Measurements from ENCODE around the gene BICD2.
A peak's percentile ranks its signal among the peaks of the same experiment; 100 is the strongest.

The BICD2 gene

DNA sequence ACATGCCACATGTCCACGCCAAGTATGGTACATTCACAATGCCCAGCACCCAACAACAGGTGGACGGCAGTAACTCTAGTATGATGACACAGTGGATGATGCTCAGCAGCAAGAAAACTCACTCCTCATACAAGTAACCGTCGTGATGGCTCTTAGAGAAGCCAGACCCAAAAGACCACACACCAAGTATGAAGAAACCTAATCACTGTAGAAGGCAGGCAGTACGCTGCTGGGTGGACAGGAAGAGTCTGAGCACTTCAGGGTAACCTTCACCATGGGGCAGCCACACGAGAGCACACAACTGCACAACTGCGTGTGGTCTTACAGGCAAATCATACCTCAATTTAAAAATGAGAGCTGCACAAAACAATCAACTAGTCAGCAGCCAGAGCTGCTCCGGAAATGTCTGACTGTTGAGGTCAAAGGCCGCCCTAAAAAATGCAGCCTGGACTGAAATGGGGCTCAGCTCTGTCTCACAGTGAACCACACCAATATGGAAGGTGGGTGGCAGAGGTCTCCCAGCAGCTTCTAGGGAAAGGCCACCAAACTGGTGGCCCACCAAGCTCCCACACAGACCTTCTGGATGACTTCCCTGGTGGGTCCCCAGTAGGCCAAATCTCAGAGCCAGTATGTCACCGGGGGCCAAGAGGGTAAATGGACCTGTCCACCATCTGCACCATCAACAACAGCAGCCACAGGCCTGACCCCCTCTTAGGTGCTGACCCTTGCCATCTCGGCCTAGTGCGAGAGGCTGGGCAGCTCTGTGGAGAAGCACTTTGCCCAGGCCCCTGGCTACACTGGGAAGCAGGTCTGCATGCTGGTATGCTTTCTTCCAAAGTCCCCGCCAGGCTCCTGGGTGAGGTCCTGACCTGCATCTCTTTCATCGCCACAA lies 17.8 kb downstream of the BICD2 start:
- DNase-seq = no peak

DNA sequence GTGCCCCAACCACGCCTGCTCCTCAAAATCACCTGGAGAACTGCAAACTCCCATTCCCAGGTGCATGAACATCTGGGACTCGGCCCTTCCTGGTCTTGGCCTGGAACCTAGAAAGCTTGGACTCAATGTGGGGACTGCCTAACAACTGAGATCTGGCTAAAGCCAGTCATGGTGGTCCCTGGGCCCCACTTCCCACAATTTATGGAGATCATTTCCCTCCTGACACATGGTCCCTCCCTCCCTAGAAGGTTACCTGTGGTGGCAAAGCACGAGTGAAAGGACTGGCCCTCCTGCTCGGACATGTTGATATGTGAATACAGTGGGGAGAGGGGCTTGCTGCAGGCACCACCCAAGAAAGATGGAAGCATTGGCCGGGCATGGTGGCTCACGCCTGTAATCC lies 18.8 kb downstream of the BICD2 start:
- no peak for DNase-seq

DNA sequence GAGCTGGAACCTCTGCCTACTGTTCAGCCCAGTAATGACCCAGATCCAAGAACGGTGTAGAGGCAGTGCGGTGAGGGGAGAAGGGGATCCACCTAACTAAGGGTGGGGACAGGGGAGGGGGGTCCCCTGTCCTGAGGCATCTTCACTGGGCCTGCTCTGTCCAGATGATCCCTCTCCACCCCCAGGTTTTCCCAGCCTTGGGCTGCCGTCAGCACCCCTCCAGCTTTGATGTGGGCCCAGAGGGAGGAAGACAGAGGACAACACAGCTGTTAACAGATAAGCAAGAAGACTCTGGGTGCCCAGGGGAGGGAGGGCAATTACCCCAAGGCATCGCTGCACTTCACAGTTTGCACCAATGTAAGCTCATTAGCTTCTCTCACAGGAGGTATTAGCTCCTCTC lies 19.3 kb downstream of the BICD2 start:
- DNase-seq = no peak

DNA sequence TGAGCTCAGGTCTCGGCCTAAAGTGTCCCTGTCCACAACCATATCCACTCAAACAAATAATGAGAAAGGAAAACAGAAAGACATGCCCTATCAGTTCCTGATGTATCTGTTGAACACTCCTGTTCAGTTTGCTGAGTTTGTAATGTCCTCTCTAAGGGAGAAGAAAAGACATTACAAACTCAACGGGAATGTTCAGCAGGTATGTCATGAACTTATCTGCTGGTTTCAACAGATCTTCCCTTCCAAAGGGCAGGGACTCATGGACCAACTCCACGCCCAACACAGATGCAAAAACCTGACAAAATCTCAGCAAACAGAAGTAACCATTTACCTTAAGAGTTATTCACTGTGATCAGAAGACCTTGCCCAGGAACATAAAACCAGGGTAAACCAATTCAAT lies 23.7 kb downstream of the BICD2 start:
- DNase-seq = no peak

DNA sequence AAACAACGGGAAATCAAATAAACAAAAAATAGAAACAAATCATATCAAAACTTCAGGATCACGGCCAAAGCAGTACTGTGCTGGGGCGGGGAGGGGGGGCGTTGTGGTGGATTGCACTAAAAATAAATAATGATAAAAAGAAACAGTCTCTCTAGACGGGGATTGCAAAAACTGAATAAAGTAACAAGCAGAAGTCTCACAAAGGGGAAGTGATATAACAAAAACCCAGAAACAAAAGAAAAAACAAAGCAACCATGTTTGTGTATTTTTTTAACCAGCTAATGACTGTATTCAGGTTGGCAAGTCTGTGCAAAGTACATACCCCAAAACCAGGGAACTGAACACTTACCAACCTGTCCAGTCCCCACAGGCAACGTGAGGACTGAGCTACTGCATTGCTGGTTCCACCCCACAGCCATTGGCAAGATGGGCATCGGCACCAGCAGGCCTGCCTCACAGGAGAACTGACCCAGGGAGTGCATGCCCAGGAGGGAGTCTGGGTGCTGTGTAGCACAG lies 24.1 kb downstream of the BICD2 start:
- DNase-seq = no peak

DNA sequence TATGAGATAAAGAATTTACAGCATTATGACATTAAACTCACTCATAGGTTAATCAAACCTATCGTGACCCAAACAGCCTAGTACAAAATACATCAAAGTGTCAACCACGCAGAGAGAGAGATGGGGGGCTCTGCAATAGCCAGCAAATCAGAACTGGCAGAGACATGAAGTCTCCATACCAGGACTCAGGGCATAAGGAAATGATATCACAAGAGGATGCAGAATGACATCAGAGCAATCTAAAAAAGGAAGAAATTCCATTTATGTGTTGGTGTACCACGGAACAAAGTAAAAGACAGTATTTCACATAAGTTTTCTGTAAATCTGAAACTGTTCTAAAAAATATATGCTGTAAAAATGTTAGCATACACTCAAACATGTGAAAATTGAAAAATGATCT lies 24.6 kb downstream of the BICD2 start:
- DNase-seq = no peak

DNA sequence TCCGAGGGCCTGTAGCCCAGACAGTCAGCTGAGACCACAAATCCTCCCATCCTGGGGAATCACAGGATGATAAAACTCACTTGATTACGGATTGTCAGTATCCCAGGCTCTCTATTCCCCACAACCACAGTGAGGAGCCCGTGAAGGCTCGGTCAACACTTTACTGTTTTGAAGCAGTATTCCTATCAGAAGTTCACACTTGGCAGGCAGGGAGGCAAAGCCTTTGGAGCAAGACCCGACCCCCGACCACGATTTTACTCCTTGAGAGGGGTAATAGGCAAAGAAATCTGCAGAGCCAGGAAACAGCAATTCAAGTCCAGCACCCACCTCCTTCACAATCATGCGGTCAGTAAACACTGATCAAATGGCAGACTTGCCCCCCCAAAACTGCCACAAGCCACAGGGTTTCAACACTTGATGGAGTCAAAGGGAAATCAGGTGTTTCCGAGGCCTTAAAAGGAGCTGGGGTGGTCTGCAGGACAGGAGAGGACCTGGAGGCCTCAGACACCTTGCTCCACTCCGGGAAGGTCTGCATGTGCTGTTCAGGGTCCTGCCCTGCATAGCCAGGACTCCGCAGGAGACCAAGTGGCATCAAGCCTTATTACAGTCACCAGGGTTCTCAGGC lies 25.2 kb downstream of the BICD2 start:
- no peak for DNase-seq

DNA sequence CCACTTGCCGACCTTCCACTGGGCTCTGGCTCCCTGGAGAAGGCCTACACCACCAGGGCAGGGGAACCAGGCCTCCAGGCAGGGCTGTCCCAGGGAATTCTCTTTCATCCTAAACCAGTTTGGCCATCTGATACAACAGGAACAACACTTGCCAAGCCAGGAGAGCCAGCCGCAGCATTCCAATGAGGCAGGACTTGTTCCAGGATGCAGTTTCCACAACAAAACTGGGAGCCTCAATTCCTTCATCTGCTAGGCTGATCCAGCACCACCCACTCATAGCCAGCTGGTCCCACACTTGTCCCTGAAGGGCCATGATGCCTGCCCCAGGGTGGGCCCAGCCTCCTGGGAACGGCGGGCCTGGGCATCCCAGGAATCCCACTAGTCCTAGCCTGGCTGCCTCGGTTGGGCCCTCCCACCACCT lies 26.0 kb downstream of the BICD2 start:
- no peak for DNase-seq

DNA sequence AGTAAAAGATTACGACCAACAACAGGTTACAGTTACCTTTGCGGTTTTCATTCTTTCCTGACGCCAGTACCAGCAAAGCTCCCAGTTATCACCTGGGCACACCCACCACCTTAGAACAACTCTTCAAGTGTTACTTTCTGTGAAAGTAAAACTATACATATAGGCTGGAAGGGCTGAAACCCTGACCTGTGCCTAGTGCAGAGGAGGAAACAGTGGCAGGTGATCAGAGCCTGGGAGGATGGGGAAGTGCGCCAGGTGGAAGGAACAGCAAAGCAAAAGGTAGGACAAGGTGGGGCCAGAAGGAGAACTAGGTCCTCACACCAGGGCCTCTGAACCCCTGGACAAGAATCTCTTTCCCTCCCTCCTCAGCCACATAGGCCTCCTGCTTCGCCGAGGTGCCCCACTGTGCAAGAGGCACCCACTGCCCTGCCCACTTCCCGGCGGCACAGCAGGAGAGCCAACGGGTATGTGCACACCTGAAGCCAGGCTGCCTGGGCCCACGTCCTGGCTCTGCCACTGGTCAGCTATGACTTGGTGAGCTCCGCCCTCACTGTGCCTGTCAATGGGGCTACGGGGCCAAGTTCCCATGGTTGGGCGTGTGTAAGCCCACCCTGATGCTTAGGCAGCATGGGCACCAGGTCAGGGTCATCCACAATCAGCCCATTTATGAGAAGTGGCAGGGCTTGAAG lies 26.9 kb downstream of the BICD2 start:
- DNase-seq = no peak

DNA sequence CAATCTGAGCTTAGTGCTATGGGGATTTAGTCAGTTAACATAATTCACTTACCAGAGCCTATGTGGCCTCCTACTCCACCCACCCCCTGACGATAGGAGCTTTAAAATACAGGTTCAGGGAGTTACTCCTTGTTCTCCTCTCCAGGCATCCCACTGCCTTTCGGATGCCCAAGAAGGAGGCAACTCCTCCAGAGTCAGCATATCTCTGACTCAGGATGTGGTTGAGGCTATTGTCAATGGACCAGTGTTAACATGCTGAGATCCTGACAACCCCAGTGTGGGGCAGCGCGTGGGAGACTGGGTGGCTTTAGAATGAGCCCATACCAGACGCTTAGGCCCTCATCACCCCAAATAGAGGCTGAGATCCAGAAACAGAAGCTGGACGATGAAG lies 27.4 kb downstream of the BICD2 start:
- no peak for DNase-seq

DNA sequence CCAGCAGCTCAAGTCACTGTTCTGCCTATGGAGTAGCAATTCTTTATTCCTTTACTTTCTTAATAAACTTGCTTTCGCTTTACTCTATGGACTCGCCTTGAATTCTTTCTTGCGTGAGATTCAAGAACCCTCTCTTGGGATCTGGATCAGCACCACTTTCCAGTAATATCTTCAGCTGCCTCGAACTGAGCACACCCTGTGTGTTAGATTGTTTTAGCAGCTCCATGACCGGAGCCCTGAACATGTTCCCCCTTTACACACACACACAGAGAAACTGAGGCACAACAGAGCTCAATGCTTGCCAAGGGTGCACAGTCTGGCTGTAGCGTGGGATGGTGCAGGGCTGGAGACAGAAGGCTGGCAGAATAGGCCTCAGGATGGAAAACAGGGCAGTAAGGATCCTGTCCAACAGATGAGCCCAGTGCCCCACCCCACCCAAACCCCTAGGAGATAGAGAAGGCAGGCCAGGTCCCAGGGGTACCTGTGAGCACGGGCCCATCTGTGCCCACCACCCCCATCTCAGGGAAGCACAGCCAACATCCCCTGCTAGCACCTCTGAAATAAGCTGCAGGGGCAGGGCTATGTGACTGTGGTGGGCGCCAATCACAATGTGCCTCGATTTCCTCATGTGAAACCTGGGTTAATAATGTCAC lies 27.9 kb downstream of the BICD2 start:
- no peak for DNase-seq

DNA sequence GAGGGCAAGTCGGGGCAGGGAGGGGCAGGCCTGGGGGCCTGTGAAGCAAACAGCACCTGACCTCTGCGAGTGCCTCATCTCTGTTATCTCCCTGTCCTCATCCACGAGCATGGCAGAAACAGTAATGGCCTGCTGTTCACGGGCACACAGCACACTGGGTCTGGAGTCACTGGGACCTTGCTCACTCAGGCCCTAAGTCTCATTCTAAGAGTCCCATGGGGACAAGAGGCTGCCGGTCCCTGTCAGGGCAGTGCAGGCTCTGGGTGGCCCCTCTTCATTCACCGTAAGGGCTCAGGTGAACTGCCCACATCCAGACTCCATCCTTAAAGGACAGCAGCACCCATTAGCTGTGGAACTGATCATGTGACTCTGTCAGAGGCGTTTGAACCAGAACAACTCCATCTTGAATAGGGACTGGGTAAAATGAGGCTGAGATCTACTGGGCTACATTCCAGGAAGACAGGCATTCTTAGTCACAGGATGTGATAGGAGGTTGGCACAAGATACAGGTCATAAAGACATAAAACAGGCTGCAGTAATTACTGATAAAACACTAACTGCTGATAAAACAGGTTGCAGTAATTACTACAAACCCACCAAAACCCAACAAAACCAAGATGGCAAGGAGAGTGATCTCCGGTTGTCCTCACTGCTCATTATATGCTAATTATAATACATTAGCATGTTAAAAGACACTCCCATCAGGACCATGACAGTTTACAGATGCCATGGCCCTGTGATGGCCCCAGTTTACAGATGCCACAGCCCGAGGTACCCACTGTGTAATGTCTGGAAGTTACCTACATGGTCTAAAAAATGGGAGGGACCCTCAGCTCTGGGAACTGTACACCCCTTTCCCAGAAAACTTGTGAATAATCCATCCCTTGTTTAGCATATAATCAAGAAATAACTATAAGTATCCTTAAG lies 28.7 kb downstream of the BICD2 start:
- no peak for DNase-seq

DNA sequence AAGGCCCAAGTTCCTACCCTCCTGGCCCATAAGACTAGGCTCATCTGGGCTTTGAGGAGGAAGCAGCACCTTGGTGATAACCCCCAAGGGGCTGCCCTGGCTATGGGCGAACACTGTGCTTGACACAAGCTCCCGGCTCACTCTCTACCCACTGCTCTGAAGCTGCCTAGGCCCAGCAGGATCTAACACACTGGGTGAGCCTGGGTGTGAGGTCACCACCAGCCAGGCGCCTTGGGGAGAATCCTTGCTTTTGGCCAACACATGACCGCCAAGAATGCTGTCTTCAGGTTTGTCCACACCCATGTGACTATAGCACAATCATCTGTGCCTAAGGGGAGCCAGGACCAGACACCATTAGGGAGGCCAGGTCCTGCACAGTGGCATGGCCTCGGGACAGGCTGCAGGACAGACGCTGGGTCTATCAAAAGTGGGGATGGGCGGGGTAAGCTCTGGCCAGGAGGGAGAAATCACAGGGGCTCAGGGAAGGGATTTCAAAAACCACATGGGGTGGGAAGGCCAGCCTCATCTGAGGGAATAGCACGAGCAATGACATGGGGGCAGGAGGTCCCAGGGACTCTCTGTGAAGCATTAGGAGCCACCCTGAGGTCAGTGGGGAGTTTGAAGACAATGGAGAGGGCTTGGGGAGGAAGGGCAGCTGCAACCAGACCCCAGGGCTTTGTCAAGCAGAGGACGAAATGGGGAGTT lies 29.6 kb downstream of the BICD2 start:
- no peak for DNase-seq

DNA sequence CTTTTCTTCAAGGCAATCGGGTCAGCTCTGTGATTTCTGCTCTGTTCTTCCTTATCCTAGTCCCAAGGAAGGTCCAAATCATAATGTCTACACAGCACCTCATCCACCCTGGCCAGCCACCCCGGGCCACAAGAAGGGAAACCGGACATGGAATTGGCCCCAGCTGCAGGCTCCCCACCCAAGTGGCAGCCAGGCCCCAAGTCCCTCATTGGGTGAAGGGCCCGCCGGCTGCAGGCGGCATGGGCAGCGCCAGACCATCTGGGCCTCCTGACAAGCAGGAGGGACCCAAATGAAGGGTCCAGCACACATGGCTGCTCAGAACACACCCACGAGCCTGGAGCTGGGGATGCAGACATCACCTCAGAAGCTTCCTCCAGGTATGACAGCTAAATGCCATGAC lies 33.7 kb downstream of the BICD2 start:
- DNase-seq = no peak

DNA sequence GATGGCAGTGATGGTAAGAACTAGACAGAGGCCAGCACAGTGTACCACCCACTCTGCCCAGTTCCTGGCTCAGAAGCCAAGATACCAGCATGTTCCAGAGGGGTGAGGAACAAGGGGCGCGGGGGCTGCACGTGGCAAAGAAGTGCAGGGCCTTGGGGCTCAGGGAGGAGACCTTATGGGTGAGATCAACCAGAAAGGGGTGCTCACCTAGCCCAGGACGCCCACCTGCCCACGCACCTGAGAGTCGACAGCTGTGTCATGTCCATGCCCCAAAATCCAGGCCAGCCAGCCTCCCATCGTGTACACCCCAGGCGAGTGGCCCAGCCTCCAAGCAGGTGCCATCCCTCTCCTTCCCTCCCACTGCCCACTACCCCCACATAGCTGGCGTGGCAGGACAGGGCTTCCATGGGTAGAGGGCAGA lies 34.9 kb downstream of the BICD2 start:
- DNase-seq = no peak

DNA sequence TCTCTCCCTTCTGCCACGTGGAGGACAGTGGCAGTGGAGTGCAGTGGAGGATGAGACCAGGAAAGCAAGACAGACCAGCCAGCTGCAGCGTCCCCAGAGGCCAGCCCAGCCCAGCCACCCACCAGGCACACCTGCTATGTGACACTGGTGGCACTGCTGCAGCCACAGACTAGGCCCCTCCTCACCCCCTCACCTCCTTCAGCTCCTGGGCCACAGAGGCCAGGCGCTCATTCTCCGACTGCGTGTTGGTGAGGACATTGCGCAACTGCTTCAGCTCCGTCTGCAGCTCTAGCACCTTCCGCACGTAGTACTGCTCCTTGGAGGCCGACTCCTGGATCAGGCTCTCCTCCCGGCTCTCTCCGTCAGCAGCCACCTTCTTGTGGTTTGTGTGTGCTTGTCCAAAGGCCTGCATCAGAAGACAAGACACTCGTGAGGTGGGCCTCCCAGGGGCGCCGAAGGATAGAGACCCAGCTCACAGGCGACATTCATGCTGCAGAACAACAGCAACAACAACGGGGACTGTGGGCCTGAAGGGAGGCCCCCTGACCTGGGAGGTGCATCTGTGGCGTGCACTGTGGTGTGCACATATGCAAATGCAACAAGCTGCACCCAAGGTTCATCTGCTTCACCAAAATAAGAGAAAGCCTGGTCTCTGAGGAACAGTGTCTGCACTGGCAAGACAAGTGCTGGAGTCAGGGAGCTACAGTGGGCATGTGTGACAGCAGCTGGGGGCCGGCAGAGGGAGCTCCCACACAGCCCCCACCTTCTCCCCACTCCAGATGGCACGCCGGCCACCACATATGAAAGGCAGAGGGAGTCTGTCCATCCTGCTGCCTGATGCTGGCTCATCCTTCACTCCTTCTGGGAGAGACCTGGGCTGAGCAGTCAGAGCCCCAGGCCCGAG lies 35.5 kb downstream of the BICD2 start:
- peak; percentile 10 to 21 for DNase-seq

DNA sequence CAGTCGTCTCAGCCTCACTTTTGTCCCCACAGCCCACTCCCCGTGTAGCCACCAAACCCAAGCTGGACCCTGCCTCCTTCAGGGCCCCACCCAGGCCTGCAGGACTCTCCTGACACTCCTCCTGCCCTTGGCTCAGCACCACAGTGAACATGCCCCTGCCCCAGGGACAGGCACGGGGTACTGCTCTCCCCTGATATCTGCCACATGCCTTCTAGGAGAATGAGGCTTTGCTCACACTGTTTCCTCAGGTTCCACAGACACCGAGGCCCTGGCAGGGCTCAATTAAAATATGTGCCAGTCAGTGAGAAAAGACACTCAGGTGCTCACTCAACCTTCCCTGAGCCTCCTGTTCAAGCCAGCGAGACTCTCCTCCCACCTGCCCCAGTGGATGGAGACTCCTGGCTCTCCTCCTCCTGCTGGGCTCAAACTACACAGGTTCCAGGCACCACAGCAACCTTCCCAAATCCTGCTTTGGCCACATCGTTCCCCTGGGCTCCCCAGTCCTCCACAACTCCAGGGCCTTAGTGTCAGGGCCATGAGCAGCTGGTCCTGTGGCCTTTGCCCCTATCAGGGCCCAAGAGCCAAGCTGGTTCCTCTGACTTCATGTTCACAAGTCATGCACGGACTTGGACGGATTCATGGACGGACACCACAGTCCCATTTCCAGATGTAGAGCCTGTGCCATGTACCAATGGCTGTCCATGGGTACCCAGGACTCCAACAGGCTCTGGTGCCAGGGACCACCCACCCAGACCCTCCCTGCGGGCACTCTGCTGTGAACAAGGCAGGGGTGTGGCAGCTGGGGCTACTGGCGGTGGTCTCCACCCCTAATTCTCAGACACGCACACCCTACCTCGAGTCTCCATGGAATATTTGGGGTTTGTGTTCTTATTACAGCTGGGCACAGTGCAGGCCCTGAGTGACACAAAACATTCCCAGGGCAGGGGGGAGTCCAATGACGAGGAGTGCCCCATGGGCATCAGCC lies 36.6 kb downstream of the BICD2 start:
- no peak for DNase-seq

DNA sequence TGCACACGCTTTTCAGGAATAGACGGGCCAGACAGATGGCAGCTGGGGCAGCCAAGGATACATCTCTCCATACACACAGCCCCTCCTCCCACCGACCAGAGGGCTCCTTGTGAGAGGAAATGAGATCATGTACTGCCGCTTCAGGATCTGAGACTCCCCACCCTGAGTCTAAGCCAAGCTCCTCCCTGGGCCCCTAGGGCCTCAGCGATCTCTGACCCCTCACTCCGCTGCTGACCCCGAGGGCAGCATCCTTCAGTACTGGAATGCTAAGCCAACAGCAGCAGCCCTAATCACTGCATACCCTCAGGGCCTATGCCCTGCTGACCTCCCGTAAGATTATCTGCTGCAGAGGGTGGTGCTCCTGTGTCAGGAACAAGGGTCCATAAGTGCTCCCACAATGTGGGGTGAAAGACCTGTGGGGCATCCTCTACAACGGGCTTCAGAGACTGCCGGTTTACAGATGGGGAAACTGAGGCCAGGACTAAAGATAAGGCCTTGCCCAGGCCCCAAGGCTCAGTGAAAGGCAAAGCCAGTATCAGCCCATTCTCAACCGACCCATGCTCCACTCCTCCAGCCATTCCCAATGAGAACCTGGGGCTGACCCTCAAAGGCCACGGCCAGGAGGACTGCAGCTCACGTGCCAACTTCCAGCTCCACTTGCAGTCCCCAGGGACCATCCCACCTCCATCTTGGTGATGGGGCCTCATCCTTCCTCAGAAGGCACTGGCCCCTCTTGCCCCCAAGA lies 37.5 kb downstream of the BICD2 start:
- DNase-seq = peak; percentile 66 to 84

Measured in SHP77 (cell line).